GM21723 (cell line): ENCODE results near the gene MTHFR.
"Not testable (repeated sequence)": the region's sequence is repeated elsewhere in the genome, so short reads cannot be mapped to it uniquely, and the experiment has no call there.

Source experiments
- ATAC-seq: cut with Tn5 transposase; IDR thresholded peaks from one replicate; pipeline ENCODE4 v1.9.1; 2021; ENCODE audit warnings: mild to moderate bottlenecking, moderate library complexity; ENCODE audit not compliant: unreplicated experiment

MTHFR gene

GRCh38 chr1:11833900-11834299, 28.1 kb upstream of the MTHFR start:
- no peak for ATAC-seq

GRCh38 chr1:11833497-11833896, 27.7 kb upstream of the MTHFR start:
- no peak for ATAC-seq

- no peak for ATAC-seq
Observed at GRCh38 chr1:11831945-11832725, 26.4 kb upstream of the MTHFR start.

- ATAC-seq: no peak
Observed at GRCh38 chr1:11828511-11828910, 22.7 kb upstream of the MTHFR start.

GRCh38 chr1:11826946-11827345, 21.2 kb upstream of the MTHFR start:
- ATAC-seq: no peak

GRCh38 chr1:11825131-11825530, 19.4 kb upstream of the MTHFR start:
- ATAC-seq: no peak

GRCh38 chr1:11823366-11824137, 17.8 kb upstream of the MTHFR start:
- ATAC-seq: no peak

GRCh38 chr1:11822091-11822490, 16.3 kb upstream of the MTHFR start:
- no peak for ATAC-seq

GRCh38 chr1:11817192-11817591, 11.4 kb upstream of the MTHFR start:
- ATAC-seq: no peak

- ATAC-seq: no peak
Observed at GRCh38 chr1:11813021-11813420, 7.3 kb upstream of the MTHFR start.

- ATAC-seq: no peak
Observed at GRCh38 chr1:11807133-11807532, 1.4 kb upstream of the MTHFR start.

GRCh38 chr1:11806307-11806936, 658 bp upstream of the MTHFR start:
- ATAC-seq: peak; percentile 47

GRCh38 chr1:11804666-11805421, 920 bp downstream of the MTHFR start:
- ATAC-seq: no peak

- ATAC-seq: not testable (repeated sequence)
Observed at GRCh38 chr1:11803924-11804665, 1.7 kb downstream of the MTHFR start.

GRCh38 chr1:11802973-11803885, 2.5 kb downstream of the MTHFR start:
- no peak for ATAC-seq

GRCh38 chr1:11802616-11802972, 3.2 kb downstream of the MTHFR start:
- ATAC-seq: no peak

GRCh38 chr1:11800756-11801433, 4.9 kb downstream of the MTHFR start:
- no peak for ATAC-seq

- ATAC-seq: no peak
Observed at GRCh38 chr1:11800391-11800755, 5.4 kb downstream of the MTHFR start.

GRCh38 chr1:11799896-11800295, 5.9 kb downstream of the MTHFR start:
- no peak for ATAC-seq
